ENCODE results near the gene PRTFDC1. TPM values are rescaled to one million over a fixed set of nuclear protein-coding genes. Genes with fewer than 3 reads are reported as not detected.

PRTFDC1 gene
- total RNA-seq, 1 donor from 2014 or later: 9.1 TPM

DNA sequence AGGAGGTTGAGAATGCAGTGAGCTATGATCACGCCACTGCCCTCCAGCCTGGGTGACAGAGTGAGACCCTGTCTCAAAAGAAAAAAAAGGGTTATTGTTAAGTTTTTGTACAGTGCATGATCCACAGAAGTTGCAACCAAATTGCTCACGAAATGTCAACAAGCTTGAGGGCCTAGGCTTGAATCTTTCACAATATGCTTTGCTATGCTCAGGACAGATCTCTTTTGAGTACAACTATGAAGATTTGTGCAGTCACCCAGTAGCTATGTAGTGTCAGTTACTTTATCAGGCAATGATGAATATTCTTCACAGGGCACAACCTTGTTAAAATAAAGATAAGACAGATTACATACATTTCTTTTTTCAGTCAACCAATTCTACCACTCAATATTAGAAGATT is 109.2 kb downstream of the PRTFDC1 start:
- no peak for TF ChIP-seq EZH2 (IDR thresholded peaks at IDR 0.05; ENCODE audit: insufficient read depth, low read length)
- TF ChIP-seq, protein P1, sequence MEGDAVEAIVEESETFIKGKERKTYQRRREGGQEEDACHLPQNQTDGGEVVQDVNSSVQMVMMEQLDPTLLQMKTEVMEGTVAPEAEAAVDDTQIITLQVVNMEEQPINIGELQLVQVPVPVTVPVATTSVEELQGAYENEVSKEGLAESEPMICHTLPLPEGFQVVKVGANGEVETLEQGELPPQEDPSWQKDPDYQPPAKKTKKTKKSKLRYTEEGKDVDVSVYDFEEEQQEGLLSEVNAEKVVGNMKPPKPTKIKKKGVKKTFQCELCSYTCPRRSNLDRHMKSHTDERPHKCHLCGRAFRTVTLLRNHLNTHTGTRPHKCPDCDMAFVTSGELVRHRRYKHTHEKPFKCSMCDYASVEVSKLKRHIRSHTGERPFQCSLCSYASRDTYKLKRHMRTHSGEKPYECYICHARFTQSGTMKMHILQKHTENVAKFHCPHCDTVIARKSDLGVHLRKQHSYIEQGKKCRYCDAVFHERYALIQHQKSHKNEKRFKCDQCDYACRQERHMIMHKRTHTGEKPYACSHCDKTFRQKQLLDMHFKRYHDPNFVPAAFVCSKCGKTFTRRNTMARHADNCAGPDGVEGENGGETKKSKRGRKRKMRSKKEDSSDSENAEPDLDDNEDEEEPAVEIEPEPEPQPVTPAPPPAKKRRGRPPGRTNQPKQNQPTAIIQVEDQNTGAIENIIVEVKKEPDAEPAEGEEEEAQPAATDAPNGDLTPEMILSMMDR (IDR thresholded peaks at IDR 0.05; ENCODE audit: insufficient read depth, low read depth, low read length): no peak
- Histone ChIP-seq H2AFZ (ENCODE audit: low read depth, low read length) (no peak overlapping the region), H3K9me3 (ENCODE audit: insufficient read depth, low read depth, low read length) (no peaks in the 10 kb centered on the region), H3K9ac (ENCODE audit: low read length) (no peak overlapping the region), H3K27ac (ENCODE audit: low read depth, low read length) (no peak overlapping the region), H3K4me3 (ENCODE audit: insufficient read depth, low read depth, low read length) (no peak overlapping the region), H3K27me3 (ENCODE audit: insufficient read depth, low read length) (no peaks in the 10 kb centered on the region), H3K79me2 (ENCODE audit: insufficient read depth, low read length) (no peaks in the 10 kb centered on the region), H3K36me3 (ENCODE audit: insufficient read depth, low read length) (no peaks in the 10 kb centered on the region), H3K4me2 (ENCODE audit: low read length) (no peak overlapping the region), H4K20me1 (ENCODE audit: insufficient read depth, low read length) (no peaks in the 10 kb centered on the region), H3K4me1 (ENCODE audit: insufficient read depth, low read length) (peaks cover 5% of the 10 kb centered on the region)
- H3K4me1 Mint-ChIP-seq (ENCODE audit: low read depth, unreplicated experiment): no peaks in the 10 kb centered on the region
- H3K4me3 Mint-ChIP-seq (ENCODE audit: unreplicated experiment): no peak overlapping the region
- H3K27me3 Mint-ChIP-seq (ENCODE audit: low read depth, unreplicated experiment): no peaks in the 10 kb centered on the region
- DNase-seq (ENCODE audit: low read depth) (no peak), FAIRE-seq (no peak)
- peaks cover 5% of the 10 kb centered on the region for H3K9me3 Mint-ChIP-seq (ENCODE audit: unreplicated experiment)
- no peaks in the 10 kb centered on the region for H3K36me3 Mint-ChIP-seq (ENCODE audit: low read depth, unreplicated experiment)
- no peak overlapping the region for H3K27ac Mint-ChIP-seq (ENCODE audit: unreplicated experiment)

DNA sequence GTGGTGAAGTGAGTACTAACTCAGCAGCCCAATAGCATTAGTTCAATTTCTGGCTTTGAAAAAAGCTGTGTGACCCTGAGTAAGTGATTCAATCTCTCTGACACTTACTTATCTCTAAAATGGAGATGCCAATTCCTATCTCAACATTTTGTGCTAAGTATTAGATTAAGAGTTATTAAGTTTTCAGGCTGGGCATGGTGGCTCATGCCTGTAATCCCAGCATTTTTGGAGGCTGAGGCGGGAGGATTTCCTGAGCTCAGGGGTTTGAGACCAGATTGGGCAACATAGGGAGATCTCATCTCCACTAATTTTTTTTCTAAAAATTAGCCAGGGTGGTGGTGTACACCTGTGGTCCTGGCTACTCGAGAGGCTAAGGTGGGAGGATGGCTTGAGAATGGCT is 109.5 kb downstream of the PRTFDC1 start:
- no peak for FAIRE-seq

DNA sequence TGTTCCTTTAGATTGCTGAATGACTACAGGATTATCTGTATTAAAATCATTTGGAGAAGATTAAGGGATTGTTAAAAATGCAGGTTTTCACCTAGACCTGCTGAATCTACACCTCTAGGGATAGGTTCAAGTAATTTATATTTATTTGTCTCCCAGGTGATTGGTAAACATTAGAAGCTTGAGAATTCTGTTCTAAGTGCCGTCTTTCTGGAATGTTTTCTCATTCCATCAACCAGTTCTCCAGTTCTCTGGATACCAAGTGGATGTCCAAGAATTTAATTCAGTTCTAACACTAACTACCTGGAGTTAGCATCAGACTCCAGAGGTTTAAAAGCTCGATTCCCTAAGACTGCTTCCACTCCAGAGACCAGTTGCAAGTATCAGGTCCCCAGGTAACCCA is 110.9 kb downstream of the PRTFDC1 start:
- Histone ChIP-seq H3K27me3 (ENCODE audit: insufficient read depth, low read length) (no peaks in the 10 kb centered on the region), H3K4me3 (ENCODE audit: insufficient read depth, low read depth, low read length) (no peak overlapping the region), H3K4me1 (ENCODE audit: insufficient read depth, low read length) (no peaks in the 10 kb centered on the region), H3K36me3 (ENCODE audit: insufficient read depth, low read length) (no peaks in the 10 kb centered on the region), H4K20me1 (ENCODE audit: insufficient read depth, low read length) (no peaks in the 10 kb centered on the region), H3K79me2 (ENCODE audit: insufficient read depth, low read length) (no peaks in the 10 kb centered on the region), H3K27ac (ENCODE audit: low read depth, low read length) (no peak overlapping the region), H2AFZ (ENCODE audit: low read depth, low read length) (no peak overlapping the region), H3K9ac (ENCODE audit: low read length) (no peak overlapping the region), H3K9me3 (ENCODE audit: insufficient read depth, low read depth, low read length) (no peaks in the 10 kb centered on the region), H3K4me2 (ENCODE audit: low read length) (no peak overlapping the region)
- Mint-ChIP-seq H3K27me3 (ENCODE audit: low read depth, unreplicated experiment) (no peaks in the 10 kb centered on the region), H3K4me3 (ENCODE audit: unreplicated experiment) (no peak overlapping the region), H3K36me3 (ENCODE audit: low read depth, unreplicated experiment) (no peaks in the 10 kb centered on the region), H3K27ac (ENCODE audit: unreplicated experiment) (no peak overlapping the region), H3K9me3 (ENCODE audit: unreplicated experiment) (peaks cover 15% of the 10 kb centered on the region), H3K4me1 (ENCODE audit: low read depth, unreplicated experiment) (no peaks in the 10 kb centered on the region)
- FAIRE-seq (no peak), DNase-seq (ENCODE audit: low read depth) (no peak)
- TF ChIP-seq EZH2 (IDR thresholded peaks at IDR 0.05; ENCODE audit: insufficient read depth, low read length): no peak
- TF ChIP-seq, protein P1 (IDR thresholded peaks at IDR 0.05; ENCODE audit: insufficient read depth, low read depth, low read length): no peak

More for the DNA sequence above, 109.5 kb downstream of the PRTFDC1 start:
- no peaks in the 10 kb centered on the region for H3K9me3 ChIP-seq (ENCODE audit: insufficient read depth, low read depth, low read length)
- H3K27ac Mint-ChIP-seq (ENCODE audit: unreplicated experiment): no peak overlapping the region
- H3K4me2 ChIP-seq (ENCODE audit: low read length): no peak overlapping the region
- H3K27me3 ChIP-seq (ENCODE audit: insufficient read depth, low read length): no peaks in the 10 kb centered on the region
- no peak for TF ChIP-seq EZH2 (IDR thresholded peaks at IDR 0.05; ENCODE audit: insufficient read depth, low read length)
- TF ChIP-seq, protein P1 (IDR thresholded peaks at IDR 0.05; ENCODE audit: insufficient read depth, low read depth, low read length): no peak
- H3K9me3 Mint-ChIP-seq (ENCODE audit: unreplicated experiment): peaks cover 6% of the 10 kb centered on the region
- H3K36me3 Mint-ChIP-seq (ENCODE audit: low read depth, unreplicated experiment): no peaks in the 10 kb centered on the region
- no peaks in the 10 kb centered on the region for H3K27me3 Mint-ChIP-seq (ENCODE audit: low read depth, unreplicated experiment)
- no peaks in the 10 kb centered on the region for H3K4me1 Mint-ChIP-seq (ENCODE audit: low read depth, unreplicated experiment)
- no peak overlapping the region for H3K9ac ChIP-seq (ENCODE audit: low read length)
- H3K79me2 ChIP-seq (ENCODE audit: insufficient read depth, low read length): no peaks in the 10 kb centered on the region
- no peak for DNase-seq (ENCODE audit: low read depth)
- H3K4me3 ChIP-seq (ENCODE audit: insufficient read depth, low read depth, low read length): no peak overlapping the region
- H3K36me3 ChIP-seq (ENCODE audit: insufficient read depth, low read length): no peaks in the 10 kb centered on the region
- no peak overlapping the region for H3K27ac ChIP-seq (ENCODE audit: low read depth, low read length)
- H3K4me3 Mint-ChIP-seq (ENCODE audit: unreplicated experiment): no peak overlapping the region
- H4K20me1 ChIP-seq (ENCODE audit: insufficient read depth, low read length): no peaks in the 10 kb centered on the region
- H3K4me1 ChIP-seq (ENCODE audit: insufficient read depth, low read length): peaks cover under 1% of the 10 kb centered on the region
- no peak overlapping the region for H2AFZ ChIP-seq (ENCODE audit: low read depth, low read length)
